ENCODE results near the gene PREX1.
A peak's percentile ranks its signal among the peaks of the same experiment; 100 is the strongest.

Gene PREX1

GRCh38 chr20:48586730-48587129 lies 241.1 kb downstream of the PREX1 start:
- no peak for DNase-seq (ENCODE audit: low read depth, low spot score)

DNA sequence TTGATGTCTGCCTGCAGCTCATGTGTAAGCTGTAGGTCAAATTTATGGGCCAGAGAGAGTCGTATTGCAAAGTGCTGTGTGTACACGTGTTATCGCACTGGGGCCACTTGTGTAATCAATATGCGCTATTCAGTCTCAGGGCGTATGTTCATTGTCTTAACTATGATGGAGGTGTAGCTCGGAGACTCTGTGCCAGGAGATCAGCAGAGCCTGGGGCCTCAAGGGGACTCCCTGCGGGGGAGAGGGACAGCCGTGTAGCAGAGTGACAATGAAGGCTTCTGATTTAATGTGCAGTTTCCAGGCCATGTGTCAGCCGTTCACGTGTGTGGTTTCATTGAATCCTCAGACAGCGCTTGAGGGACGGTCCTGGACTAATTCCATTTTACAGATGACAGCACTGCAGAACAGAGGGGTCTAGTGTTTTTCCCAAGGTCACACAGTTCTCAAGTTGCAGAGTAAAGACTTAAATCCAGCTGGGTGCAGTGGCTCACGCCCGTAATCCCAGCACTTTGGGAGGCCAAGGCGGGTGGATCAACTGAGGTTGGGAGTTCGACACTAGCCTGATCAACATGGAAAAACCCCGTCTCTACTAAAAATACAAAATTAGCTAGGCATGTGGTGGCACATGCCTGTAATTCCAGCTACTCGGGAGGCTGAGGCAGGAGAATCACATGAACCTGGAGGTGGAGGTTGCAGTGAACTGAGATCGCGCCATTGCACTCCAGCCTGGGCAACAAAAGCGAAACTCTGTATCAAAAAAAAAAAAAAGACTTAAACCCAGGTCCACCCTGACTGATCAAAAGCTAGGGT lies 242.5 kb downstream of the PREX1 start:
- DNase-seq (ENCODE audit: low read depth, low spot score): no peak

GRCh38 chr20:48584391-48585060 lies 243.3 kb downstream of the PREX1 start:
- no peak for DNase-seq (ENCODE audit: low read depth, low spot score)

DNA sequence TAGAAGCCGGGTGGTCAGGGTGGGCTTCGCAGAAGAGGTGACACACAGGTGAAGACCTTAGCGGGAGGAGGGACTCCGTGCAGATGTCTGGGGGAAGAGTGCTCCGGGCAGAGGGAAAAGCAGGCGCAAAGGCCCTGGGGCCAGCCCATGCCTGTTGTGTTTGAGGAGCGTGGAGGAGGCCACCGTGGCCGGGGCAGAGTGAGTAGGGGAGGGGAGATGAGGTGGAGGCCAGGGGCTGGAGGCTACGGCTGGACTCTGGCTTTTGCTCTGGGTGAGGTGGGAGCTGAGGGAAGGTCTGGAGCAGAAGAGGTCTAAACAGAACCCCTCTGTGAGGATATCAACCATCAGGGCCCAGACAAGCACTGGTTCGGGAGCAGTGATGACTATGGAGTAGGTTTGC lies 244.0 kb downstream of the PREX1 start:
- DNase-seq (ENCODE audit: low read depth, low spot score): no peak

DNA sequence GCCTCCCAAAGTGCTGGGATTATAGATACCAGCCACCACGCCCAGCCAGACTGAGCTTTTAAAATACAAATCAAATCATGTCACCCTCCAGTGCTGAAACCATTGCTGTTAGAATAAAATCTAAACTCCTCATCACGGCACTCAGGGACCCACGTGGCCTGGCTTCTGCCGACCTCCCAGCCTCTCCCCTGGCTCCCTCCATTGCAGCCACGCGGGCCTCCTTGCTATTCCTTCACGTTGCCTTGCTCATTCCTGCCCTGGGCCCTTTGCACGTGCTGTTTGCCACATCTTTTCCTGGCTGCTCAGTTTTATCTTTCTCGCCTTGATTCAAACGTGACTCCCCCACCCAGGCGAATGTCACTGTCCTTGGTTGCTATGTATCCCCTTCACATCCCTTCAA lies 244.6 kb downstream of the PREX1 start:
- DNase-seq (ENCODE audit: low read depth, low spot score): no peak

- DNase-seq (ENCODE audit: low read depth, low spot score): no peak
These were observed 245.2 kb downstream of the PREX1 start for GRCh38 chr20:48582673-48582985.

- no peak for DNase-seq (ENCODE audit: low read depth, low spot score)
These were observed 246.6 kb downstream of the PREX1 start for GRCh38 chr20:48581167-48581566.

- peak; percentile 64 for DNase-seq (ENCODE audit: low read depth, low spot score)
These were observed 249.3 kb downstream of the PREX1 start for GRCh38 chr20:48578397-48579098.

DNA sequence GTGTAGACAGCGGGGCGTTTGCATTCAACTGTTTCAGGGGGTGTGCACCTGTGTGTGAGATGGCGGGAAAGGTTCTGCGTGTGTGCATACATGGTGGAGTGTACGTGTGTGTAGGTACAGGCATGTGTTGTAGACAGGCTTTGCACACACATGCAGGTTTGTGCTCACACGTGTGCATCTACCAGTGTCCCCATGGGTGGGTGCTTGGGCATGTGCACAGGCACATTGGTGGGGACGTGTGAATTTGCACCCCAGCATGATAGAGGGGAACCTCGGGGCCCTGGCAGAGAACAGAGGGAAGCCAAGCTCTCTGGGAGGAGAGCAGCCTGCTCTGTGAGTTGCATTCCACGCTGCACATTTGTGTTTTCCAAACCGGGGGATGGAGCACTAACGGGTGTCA lies 250.2 kb downstream of the PREX1 start:
- no peak for DNase-seq (ENCODE audit: low read depth, low spot score)

DNA sequence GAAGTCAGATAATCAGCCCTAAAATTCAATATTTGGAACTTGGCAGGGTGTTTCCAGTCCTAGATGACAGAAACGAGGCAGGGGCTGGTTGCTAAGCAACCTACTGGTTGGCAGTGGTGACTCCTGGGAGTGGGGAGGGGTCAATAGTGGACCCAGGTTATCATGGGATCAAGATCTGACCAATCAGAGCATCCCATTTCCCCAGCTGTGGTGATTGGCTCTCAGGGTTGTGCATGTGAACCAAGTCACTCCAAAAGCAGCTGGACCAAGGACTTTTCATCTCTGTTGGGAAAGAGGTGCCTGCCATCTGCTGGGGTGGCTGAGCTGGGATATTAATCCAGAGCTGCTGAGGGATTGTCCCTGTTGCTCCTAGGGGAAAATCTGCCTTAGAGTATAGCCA lies 253.4 kb downstream of the PREX1 start:
- DNase-seq (ENCODE audit: low read depth, low spot score): peak; percentile 77

Data from ELF-1 (cell line).